ENCODE results near the gene NAALADL2.

NAALADL2 gene

GRCh38 chr3:175308097-175308496 lies 449.0 kb downstream of the NAALADL2 start:
- no peak for DNase-seq (ENCODE audit: low spot score)

- DNase-seq (ENCODE audit: low spot score), result no peak
Measured at GRCh38 chr3:175310046-175310445, 450.9 kb downstream of the NAALADL2 start.

- no peak for DNase-seq (ENCODE audit: low spot score)
Measured at GRCh38 chr3:175311404-175311803, 452.3 kb downstream of the NAALADL2 start.

GRCh38 chr3:175311946-175312345 lies 452.8 kb downstream of the NAALADL2 start:
- no peak for DNase-seq (ENCODE audit: low spot score)

GRCh38 chr3:175312791-175313190 lies 453.7 kb downstream of the NAALADL2 start:
- no peak for DNase-seq (ENCODE audit: low spot score)

- no peak for DNase-seq (ENCODE audit: low spot score)
Measured at GRCh38 chr3:175316799-175317198, 457.7 kb downstream of the NAALADL2 start.

GRCh38 chr3:175325440-175325839 lies 466.3 kb downstream of the NAALADL2 start:
- no peak for DNase-seq (ENCODE audit: low spot score)

- DNase-seq (ENCODE audit: low spot score), result no peak
Measured at GRCh38 chr3:175326041-175326440, 466.9 kb downstream of the NAALADL2 start.

GRCh38 chr3:175329373-175329772 lies 470.2 kb downstream of the NAALADL2 start:
- no peak for DNase-seq (ENCODE audit: low spot score)

- DNase-seq (ENCODE audit: low spot score), result no peak
Measured at GRCh38 chr3:175335229-175335628, 476.1 kb downstream of the NAALADL2 start.

GRCh38 chr3:175336406-175337133 lies 477.4 kb downstream of the NAALADL2 start:
- DNase-seq (ENCODE audit: low spot score), result no peak

GRCh38 chr3:175337631-175338030 lies 478.5 kb downstream of the NAALADL2 start:
- no peak for DNase-seq (ENCODE audit: low spot score)

- peak; percentile 19 for DNase-seq (ENCODE audit: low spot score)
Measured at GRCh38 chr3:175338775-175339535, 479.8 kb downstream of the NAALADL2 start.

- DNase-seq (ENCODE audit: low spot score), result no peak
Measured at GRCh38 chr3:175340338-175341015, 481.3 kb downstream of the NAALADL2 start.

- DNase-seq (ENCODE audit: low spot score), result no peak
Measured at GRCh38 chr3:175342196-175342595, 483.1 kb downstream of the NAALADL2 start.

- DNase-seq (ENCODE audit: low spot score), result no peak
Measured at GRCh38 chr3:175343946-175344345, 484.8 kb downstream of the NAALADL2 start.

GRCh38 chr3:175346573-175347356 lies 487.6 kb downstream of the NAALADL2 start:
- DNase-seq (ENCODE audit: low spot score), result peak; percentile 11

- DNase-seq (ENCODE audit: low spot score), result no peak
Measured at GRCh38 chr3:175349168-175349567, 490.0 kb downstream of the NAALADL2 start.

- no peak for DNase-seq (ENCODE audit: low spot score)
Measured at GRCh38 chr3:175355801-175356335, 496.7 kb downstream of the NAALADL2 start.

- no peak for DNase-seq (ENCODE audit: low spot score)
Measured at GRCh38 chr3:175356899-175357324, 497.8 kb downstream of the NAALADL2 start.

- no peak for DNase-seq (ENCODE audit: low spot score)
Measured at GRCh38 chr3:175357758-175358157, 498.6 kb downstream of the NAALADL2 start.

- no peak for DNase-seq (ENCODE audit: low spot score)
Measured at GRCh38 chr3:175358935-175359334, 499.8 kb downstream of the NAALADL2 start.
